Fibroblast of lung (primary cell): ENCODE data around the gene FYB2. TPM values are rescaled to one million over a fixed set of nuclear protein-coding genes. Genes with fewer than 3 reads are reported as not detected.

Experiments used
- DNase-seq, 2 donors: peaks; one replicate each; pipeline versions ENCODE4 v3.0.0 to v3.0.0-alpha.2; 2010; ENCODE audit warnings: low read depth in 2 of 2
- H2AFZ ChIP-seq: 2 replicates; pipeline ENCODE4 v1.5.1; 2012; ENCODE audit warnings: low read length, control low read depth, inconsistent platforms
- H3K27ac ChIP-seq: 2 replicates; pipeline ENCODE4 v1.5.1; 2011; ENCODE audit warnings: low read length, control low read depth; ENCODE audit not compliant: insufficient read depth
- H3K27me3 ChIP-seq: 2 replicates; pipeline ENCODE4 v1.5.1; 2011; ENCODE audit warnings: mild to moderate bottlenecking, low read length; ENCODE audit not compliant: control insufficient read depth, insufficient read depth
- H3K36me3 ChIP-seq: 2 replicates; pipeline ENCODE4 v1.5.1; 2011; ENCODE audit warnings: low read length; ENCODE audit not compliant: control insufficient read depth, insufficient read depth
- H3K4me1 ChIP-seq: 2 replicates; pipeline ENCODE4 v1.5.1; 2011; ENCODE audit warnings: low read length; ENCODE audit not compliant: control insufficient read depth, insufficient read depth; ENCODE audit errors: extremely low read depth
- H3K4me2 ChIP-seq: 2 replicates; pipeline ENCODE4 v1.5.1; 2011; ENCODE audit warnings: low read length, control low read depth; ENCODE audit not compliant: insufficient read depth; ENCODE audit errors: extremely low read depth
- H3K4me3 ChIP-seq, 4 experiments: fragments of 200-600 bp in 1 of 4; sonication (generic) in 1 of 4; replicated peaks in 1 of 4; 2 replicates each; pipeline ENCODE4 v1.5.1; 2011 to 2016; ENCODE audit warnings: low read length in 4 of 4, low read depth in 3 of 4, mild to moderate bottlenecking in 3 of 4, control low read depth in 2 of 4, inconsistent platforms in 1 of 4, mixed read lengths in 1 of 4; ENCODE audit not compliant: insufficient read depth in 1 of 4; ENCODE audit errors: control extremely low read depth in 1 of 4
- H3K79me2 ChIP-seq: 2 replicates; pipeline ENCODE4 v1.5.1; 2012; ENCODE audit warnings: mild to moderate bottlenecking, low read length, inconsistent platforms; ENCODE audit not compliant: control insufficient read depth, insufficient read depth
- H3K9ac ChIP-seq: 2 replicates; pipeline ENCODE4 v1.5.1; 2011; ENCODE audit warnings: mild to moderate bottlenecking, low read length, control low read depth; ENCODE audit not compliant: insufficient read depth
- H3K9me3 ChIP-seq: 2 replicates; pipeline ENCODE4 v1.5.1; 2012; ENCODE audit warnings: low read depth, low read length; ENCODE audit not compliant: control insufficient read depth, insufficient read depth
- H4K20me1 ChIP-seq: 2 replicates; pipeline ENCODE4 v1.5.1; 2011; ENCODE audit warnings: low read length; ENCODE audit not compliant: control insufficient read depth, insufficient read depth; ENCODE audit errors: extremely low read depth
- EZH2 ChIP-seq: IDR thresholded peaks from 2 replicates; pipeline ENCODE4 v1.5.1; 2012; ENCODE audit warnings: low read length, control low read depth, mild to moderate bottlenecking; ENCODE audit errors: missing control alignments
- polyA plus RNA-seq, 2 donors: library from polyadenylated mRNA; depleted of rRNA in 1 of 2; stranded (reverse) in 1 of 2; unstranded in 1 of 2; fragments of >200 nt; gene quantifications; 2 replicates each; pipeline ENCODE4 v1.2.1, GENCODE V29; 2011 to 2012; ENCODE audit warnings: missing spikeins in 1 of 2
- total RNA-seq: library from RNA; depleted of rRNA; stranded (reverse); fragments of >200 nt; gene quantifications from 2 replicates; pipeline ENCODE4 v1.2.1, GENCODE V29; 2014
- TF ChIP-seq, protein P1 (sequence below), 2 donors: IDR thresholded peaks in 1 of 2; conservative IDR thresholded peaks in 1 of 2; 1 replicate in 1 of 2; 2 replicates in 1 of 2; pipeline ENCODE4 v1.5.1; 2011 to 2012; ENCODE audit warnings: low read length in 2 of 2, control low read depth in 1 of 2, inconsistent platforms in 1 of 2, low read depth in 1 of 2, mild to moderate bottlenecking in 1 of 2

The FYB2 gene
- total and polyA plus RNA-seq, 2 donors (not counting 1 experiment from before 2014, with no cell fraction given) = not detected

DNA sequence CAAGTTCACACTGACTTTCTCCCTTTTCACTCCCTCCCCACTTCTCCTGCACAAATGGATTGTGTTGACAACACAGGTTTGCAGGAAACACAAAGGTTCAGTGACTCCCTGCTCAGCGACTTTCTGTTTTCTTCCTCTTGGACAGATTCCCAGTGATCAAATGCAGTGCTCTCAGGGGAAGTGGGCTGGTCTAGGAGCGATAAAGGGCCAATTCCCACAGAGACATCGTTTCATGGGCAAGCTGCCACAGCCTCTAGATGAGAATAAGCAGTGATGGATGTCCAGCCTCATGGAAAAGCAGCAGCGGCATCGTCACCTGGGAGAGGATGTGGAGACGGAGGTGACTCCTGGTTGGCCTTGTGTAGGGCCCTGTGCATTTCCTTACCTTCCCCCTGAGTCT lies 30.6 kb downstream of the FYB2 start:
- Histone ChIP-seq H2AFZ (no peak overlapping the region), H4K20me1 (no peaks in the 10 kb centered on the region), H3K36me3 (no peaks in the 10 kb centered on the region), H3K4me3 (no peak overlapping the region), H3K9ac (no peak overlapping the region), H3K4me2 (no peak overlapping the region), H3K4me1 (no peaks in the 10 kb centered on the region), H3K27me3 (peaks cover 6% of the 10 kb centered on the region), H3K27ac (no peak overlapping the region), H3K9me3 (no peaks in the 10 kb centered on the region), H3K79me2 (no peaks in the 10 kb centered on the region)
- no peak for TF ChIP-seq EZH2
- TF ChIP-seq, protein P1, sequence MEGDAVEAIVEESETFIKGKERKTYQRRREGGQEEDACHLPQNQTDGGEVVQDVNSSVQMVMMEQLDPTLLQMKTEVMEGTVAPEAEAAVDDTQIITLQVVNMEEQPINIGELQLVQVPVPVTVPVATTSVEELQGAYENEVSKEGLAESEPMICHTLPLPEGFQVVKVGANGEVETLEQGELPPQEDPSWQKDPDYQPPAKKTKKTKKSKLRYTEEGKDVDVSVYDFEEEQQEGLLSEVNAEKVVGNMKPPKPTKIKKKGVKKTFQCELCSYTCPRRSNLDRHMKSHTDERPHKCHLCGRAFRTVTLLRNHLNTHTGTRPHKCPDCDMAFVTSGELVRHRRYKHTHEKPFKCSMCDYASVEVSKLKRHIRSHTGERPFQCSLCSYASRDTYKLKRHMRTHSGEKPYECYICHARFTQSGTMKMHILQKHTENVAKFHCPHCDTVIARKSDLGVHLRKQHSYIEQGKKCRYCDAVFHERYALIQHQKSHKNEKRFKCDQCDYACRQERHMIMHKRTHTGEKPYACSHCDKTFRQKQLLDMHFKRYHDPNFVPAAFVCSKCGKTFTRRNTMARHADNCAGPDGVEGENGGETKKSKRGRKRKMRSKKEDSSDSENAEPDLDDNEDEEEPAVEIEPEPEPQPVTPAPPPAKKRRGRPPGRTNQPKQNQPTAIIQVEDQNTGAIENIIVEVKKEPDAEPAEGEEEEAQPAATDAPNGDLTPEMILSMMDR (conservative IDR thresholded peaks at IDR 0.05 in 1 of 2, IDR thresholded peaks at IDR 0.05 in 1 of 2; ENCODE audit: low read depth in 1 of 2, low read length in 2 of 2) = no peak
- peak in 1 of 2 donors; percentile 14 for DNase-seq

DNA sequence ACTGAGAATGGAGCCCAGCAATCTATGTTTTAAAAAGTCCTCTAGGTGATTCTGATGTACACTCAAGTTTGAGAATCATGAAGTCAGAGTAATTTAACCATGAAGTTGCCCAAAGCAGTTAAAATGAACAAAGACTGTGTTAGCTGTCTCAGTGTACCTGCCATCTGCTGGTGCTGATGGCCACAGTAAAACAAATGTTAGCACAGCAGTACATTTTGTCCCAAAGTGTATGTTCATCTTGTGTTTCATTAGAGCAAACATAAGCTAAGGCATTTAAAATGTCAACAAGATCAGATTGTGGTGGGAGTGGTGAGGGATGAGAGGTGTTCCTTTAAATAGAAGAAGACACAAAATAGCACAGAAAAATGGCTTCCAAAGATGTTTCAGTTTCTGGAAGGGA lies 31.1 kb downstream of the FYB2 start:
- Histone ChIP-seq H3K9ac (no peak overlapping the region), H3K36me3 (no peaks in the 10 kb centered on the region), H3K27me3 (peaks cover 6% of the 10 kb centered on the region), H3K4me1 (no peaks in the 10 kb centered on the region), H3K27ac (no peak overlapping the region), H4K20me1 (no peaks in the 10 kb centered on the region), H3K4me2 (no peak overlapping the region), H3K9me3 (no peaks in the 10 kb centered on the region), H3K79me2 (no peaks in the 10 kb centered on the region), H2AFZ (no peak overlapping the region), H3K4me3 (no peak overlapping the region)
- TF ChIP-seq, protein P1 (conservative IDR thresholded peaks at IDR 0.05 in 1 of 2, IDR thresholded peaks at IDR 0.05 in 1 of 2; ENCODE audit: low read depth in 1 of 2, low read length in 2 of 2) = no peak
- TF ChIP-seq EZH2 = no peak
- DNase-seq = no peak

DNA sequence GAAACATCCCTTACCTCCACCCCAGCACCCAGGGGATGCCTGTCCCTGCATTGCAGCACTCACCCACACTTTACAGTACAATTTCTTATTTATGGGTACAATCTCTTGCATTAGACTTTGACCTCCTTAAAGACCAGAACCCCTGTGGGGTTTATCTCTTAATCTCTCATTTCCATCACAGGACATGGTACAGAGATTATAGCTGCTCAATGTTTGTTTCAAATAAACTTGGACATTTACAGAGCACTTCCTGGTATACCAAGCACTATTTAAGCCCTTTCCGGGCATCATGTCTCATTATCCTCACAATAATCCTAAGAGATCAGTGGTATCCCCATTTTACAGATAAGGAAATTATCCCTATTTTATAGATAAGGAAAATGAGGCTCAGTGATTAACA lies 31.9 kb downstream of the FYB2 start:
- H3K4me1 ChIP-seq = no peaks in the 10 kb centered on the region
- no peaks in the 10 kb centered on the region for H3K36me3 ChIP-seq
- H3K4me3 ChIP-seq = no peak overlapping the region
- H3K79me2 ChIP-seq = no peaks in the 10 kb centered on the region
- no peaks in the 10 kb centered on the region for H3K9me3 ChIP-seq
- no peak overlapping the region for H3K27ac ChIP-seq
- TF ChIP-seq, protein P1 (conservative IDR thresholded peaks at IDR 0.05 in 1 of 2, IDR thresholded peaks at IDR 0.05 in 1 of 2; ENCODE audit: low read depth in 1 of 2, low read length in 2 of 2) = no peak
- no peak overlapping the region for H2AFZ ChIP-seq
- DNase-seq = no peak
- H4K20me1 ChIP-seq = no peaks in the 10 kb centered on the region
- H3K4me2 ChIP-seq = no peak overlapping the region
- H3K27me3 ChIP-seq = peaks cover 6% of the 10 kb centered on the region
- H3K9ac ChIP-seq = no peak overlapping the region
